Thoracic aorta (tissue), 2 donors: Measurements from ENCODE around the gene NHSL2. TPM values are rescaled to one million over a fixed set of nuclear protein-coding genes. Genes with fewer than 3 reads are reported as not detected.

Experiments
- ATAC-seq: fragments of 150-250 bp; one replicate; pipeline ENCODE4 v1.8.0; 2017; ENCODE audit warnings: low read depth; ENCODE audit not compliant: insufficient number of reproducible peaks, low FRiP score
- DNase-seq: peaks from one replicate; pipeline ENCODE4 v3.0.0-alpha.2; 2020; ENCODE audit warnings: low spot score
- H3K27ac ChIP-seq, 2 donors: fragments of 200-600 bp; sonication (generic); 1 replicate in 1 of 2; 2 replicates in 1 of 2; pipeline ENCODE4 v1.5.1; 2016; ENCODE audit warnings: mild to moderate bottlenecking in 2 of 2, moderate library complexity in 2 of 2
- H3K27me3 ChIP-seq: fragments of 200-600 bp; sonication (generic); replicated peaks from 2 replicates; pipeline ENCODE4 v1.6.0; 2016; ENCODE audit warnings: mild to moderate bottlenecking; ENCODE audit not compliant: insufficient read depth
- H3K36me3 ChIP-seq: fragments of 200-600 bp; sonication (generic); one replicate; pipeline ENCODE4 v1.5.1; 2016
- H3K4me1 ChIP-seq, 2 donors: fragments of 200-600 bp; sonication (generic); 1 replicate in 1 of 2; 2 replicates in 1 of 2; pipeline versions ENCODE4 v1.5.1 to v1.6.0; 2016; ENCODE audit warnings: low read depth in 2 of 2, mild to moderate bottlenecking in 1 of 2; ENCODE audit not compliant: control insufficient read depth in 1 of 2
- H3K4me3 ChIP-seq: fragments of 200-600 bp; sonication (generic); 2 replicates; pipeline ENCODE4 v1.5.1; 2016; ENCODE audit warnings: mild to moderate bottlenecking
- H3K9me3 ChIP-seq: fragments of 200-600 bp; sonication (generic); 2 replicates; pipeline ENCODE4 v1.5.1; 2016
- total RNA-seq, 2 donors: library from RNA; depleted of rRNA; stranded (reverse); fragments of >200 nt; gene quantifications; one replicate each; pipeline versions ENCODE4 v1.1.0 to v1.2.3, GENCODE V29; 2016
- TF ChIP-seq, protein P1 (sequence below): fragments of 200-600 bp; sonication (generic); IDR thresholded peaks from one replicate; pipeline ENCODE4 v1.5.1; 2019; ENCODE audit warnings: antibody characterized with exemption

The NHSL2 gene
- total RNA-seq, 2 donors from 2014 or later: 15.0 to 16.5 TPM

DNA sequence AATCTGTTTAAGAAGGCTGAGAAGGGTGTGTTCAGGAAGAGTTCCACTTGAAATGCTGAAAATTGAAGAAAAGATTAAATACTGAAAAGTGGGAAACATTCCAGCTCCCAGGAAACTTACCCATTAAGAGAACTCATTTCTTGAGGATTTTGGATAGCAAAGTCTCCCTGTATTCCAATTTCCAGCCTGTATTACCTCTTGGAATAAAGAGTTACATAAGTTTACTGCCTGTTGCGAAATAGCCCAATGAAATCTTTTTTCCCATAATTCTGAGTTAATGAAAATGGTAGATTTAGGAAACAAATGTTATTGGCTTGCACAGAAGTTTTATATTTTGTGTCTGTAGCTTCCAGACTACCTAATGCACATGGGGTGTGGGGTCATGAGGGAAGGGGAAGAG lies 12.0 kb downstream of the NHSL2 start:
- DNase-seq (no peak), ATAC-seq (no peak)
- no peak overlapping the region for H3K4me3 ChIP-seq
- TF ChIP-seq, protein P1, sequence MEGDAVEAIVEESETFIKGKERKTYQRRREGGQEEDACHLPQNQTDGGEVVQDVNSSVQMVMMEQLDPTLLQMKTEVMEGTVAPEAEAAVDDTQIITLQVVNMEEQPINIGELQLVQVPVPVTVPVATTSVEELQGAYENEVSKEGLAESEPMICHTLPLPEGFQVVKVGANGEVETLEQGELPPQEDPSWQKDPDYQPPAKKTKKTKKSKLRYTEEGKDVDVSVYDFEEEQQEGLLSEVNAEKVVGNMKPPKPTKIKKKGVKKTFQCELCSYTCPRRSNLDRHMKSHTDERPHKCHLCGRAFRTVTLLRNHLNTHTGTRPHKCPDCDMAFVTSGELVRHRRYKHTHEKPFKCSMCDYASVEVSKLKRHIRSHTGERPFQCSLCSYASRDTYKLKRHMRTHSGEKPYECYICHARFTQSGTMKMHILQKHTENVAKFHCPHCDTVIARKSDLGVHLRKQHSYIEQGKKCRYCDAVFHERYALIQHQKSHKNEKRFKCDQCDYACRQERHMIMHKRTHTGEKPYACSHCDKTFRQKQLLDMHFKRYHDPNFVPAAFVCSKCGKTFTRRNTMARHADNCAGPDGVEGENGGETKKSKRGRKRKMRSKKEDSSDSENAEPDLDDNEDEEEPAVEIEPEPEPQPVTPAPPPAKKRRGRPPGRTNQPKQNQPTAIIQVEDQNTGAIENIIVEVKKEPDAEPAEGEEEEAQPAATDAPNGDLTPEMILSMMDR: no peak
- H3K4me1 ChIP-seq: no peaks in the 10 kb centered on the region
- no peak overlapping the region for H3K27ac ChIP-seq
- H3K27me3 ChIP-seq: no peaks in the 10 kb centered on the region
- H3K36me3 ChIP-seq: no peaks in the 10 kb centered on the region
- no peaks in the 10 kb centered on the region for H3K9me3 ChIP-seq

DNA sequence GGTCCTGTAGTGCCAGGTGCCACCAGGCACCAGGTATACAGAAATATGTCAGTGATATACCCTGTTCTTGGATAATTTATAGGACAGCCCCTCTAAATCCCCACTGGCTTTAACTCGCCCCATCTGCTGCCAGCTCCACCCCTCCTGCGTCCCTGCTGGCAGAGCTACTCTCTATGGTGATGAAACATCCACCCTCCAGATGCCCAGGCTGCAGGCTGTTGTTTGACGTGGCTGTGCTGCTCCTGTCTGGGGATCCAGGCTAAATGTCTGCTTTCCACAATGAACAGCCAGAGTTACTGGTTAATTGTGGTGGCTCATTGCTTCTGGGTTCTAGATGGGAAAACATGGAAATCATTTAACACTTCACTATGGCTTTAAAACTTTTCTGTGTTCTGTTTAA lies 12.9 kb downstream of the NHSL2 start:
- no peak overlapping the region for H3K4me3 ChIP-seq
- DNase-seq: no peak
- H3K9me3 ChIP-seq: no peaks in the 10 kb centered on the region
- no peaks in the 10 kb centered on the region for H3K27me3 ChIP-seq
- no peaks in the 10 kb centered on the region for H3K4me1 ChIP-seq
- no peak for ATAC-seq
- no peaks in the 10 kb centered on the region for H3K36me3 ChIP-seq
- TF ChIP-seq, protein P1: no peak
- H3K27ac ChIP-seq: no peak overlapping the region

DNA sequence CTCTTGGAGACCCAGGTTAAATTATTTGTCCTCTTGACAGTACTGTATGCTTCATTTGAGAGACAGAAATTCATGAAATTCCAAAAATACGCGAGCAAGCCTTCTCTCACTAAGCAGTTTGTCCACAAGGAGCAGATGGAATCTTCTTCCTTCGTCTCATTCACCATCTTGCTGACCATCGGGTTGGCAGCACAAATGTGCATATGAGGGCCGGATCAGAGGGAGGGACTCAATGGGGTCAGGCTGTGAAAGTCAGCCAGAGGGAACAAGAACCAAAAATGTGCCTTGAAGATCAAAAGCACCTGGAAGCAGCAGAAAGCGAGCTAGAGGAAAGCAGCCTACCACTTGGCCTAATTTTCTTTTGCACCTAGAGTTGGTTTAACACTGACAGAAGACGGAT lies 16.4 kb downstream of the NHSL2 start:
- TF ChIP-seq, protein P1: no peak
- Histone ChIP-seq H3K4me1 (no peaks in the 10 kb centered on the region), H3K36me3 (no peaks in the 10 kb centered on the region), H3K4me3 (no peak overlapping the region), H3K9me3 (no peaks in the 10 kb centered on the region), H3K27ac (no peak overlapping the region), H3K27me3 (no peaks in the 10 kb centered on the region)
- DNase-seq (no peak), ATAC-seq (no peak)

DNA sequence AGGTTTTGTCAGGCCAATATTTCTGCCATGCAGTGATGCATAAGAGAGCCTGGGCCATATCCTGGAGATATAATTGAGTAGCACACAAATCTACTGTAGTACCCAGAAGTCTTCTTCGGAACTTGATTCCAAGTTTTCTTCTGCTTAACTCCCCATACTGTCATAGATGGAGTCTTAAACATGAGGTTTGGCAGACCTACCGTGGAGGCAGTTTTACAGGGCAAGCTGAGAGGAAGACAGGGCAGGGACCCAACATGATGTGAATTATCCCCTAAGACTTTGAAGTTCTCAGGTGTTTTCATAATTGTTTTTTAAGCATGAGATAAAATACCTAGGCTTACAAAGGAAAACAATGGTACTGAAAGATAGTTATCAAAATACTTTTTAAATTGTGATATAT lies 18.2 kb downstream of the NHSL2 start:
- ATAC-seq (no peak), DNase-seq (no peak)
- Histone ChIP-seq H3K9me3 (no peaks in the 10 kb centered on the region), H3K4me1 (no peaks in the 10 kb centered on the region), H3K36me3 (no peaks in the 10 kb centered on the region), H3K27me3 (no peaks in the 10 kb centered on the region), H3K27ac (no peak overlapping the region), H3K4me3 (no peak overlapping the region)
- TF ChIP-seq, protein P1: no peak

GRCh38 chrX:71930298-71930697 lies 19.7 kb downstream of the NHSL2 start:
- H3K27me3 ChIP-seq: no peaks in the 10 kb centered on the region
- H3K36me3 ChIP-seq: no peaks in the 10 kb centered on the region
- H3K4me3 ChIP-seq: no peak overlapping the region
- DNase-seq (no peak), ATAC-seq (no peak)
- H3K27ac ChIP-seq: no peak overlapping the region
- TF ChIP-seq, protein P1: no peak
- no peaks in the 10 kb centered on the region for H3K9me3 ChIP-seq
- no peaks in the 10 kb centered on the region for H3K4me1 ChIP-seq
